Prostate gland (tissue), 2 donors: Measurements from ENCODE around the gene PHTF2.

Experiments used
- POLR2A ChIP-seq: fragments of 450-650 bp; IDR thresholded peaks from one replicate; pipeline ENCODE4 v1.6.1; 2016; ENCODE audit warnings: antibody characterized with exemption, mild to moderate bottlenecking
- TF ChIP-seq, protein P1 (sequence below), 4 experiments: fragments of 200-600 bp in 2 of 4; fragments of 450-650 bp in 2 of 4; sonication (generic) in 2 of 4; IDR thresholded peaks; 1 replicate in 3 of 4; 2 replicates in 1 of 4; pipeline ENCODE4 v1.5.1; 2016 to 2019; ENCODE audit warnings: antibody characterized with exemption in 4 of 4, mild to moderate bottlenecking in 2 of 4, moderate library complexity in 2 of 4

DNA sequence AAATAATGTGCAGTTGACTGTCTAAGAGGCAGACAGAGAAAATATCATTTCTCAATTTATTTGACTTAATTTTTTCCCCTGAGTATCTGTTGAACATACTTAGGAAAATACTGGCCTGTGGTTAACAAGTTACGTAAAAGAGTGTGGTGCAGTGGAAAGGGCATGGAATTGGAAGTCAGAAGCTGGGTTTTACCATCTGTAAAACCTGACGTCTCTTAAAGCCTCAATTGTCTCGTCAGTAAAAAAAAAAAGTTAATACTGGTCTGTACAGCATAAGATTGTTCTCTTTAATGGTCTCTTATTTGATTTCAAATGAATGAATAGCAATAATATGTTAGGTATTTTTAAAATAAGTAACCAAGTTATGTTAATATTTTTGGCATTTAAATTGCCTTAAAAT lies 67.8 kb downstream of the PHTF2 start:
- TF ChIP-seq, protein P1, sequence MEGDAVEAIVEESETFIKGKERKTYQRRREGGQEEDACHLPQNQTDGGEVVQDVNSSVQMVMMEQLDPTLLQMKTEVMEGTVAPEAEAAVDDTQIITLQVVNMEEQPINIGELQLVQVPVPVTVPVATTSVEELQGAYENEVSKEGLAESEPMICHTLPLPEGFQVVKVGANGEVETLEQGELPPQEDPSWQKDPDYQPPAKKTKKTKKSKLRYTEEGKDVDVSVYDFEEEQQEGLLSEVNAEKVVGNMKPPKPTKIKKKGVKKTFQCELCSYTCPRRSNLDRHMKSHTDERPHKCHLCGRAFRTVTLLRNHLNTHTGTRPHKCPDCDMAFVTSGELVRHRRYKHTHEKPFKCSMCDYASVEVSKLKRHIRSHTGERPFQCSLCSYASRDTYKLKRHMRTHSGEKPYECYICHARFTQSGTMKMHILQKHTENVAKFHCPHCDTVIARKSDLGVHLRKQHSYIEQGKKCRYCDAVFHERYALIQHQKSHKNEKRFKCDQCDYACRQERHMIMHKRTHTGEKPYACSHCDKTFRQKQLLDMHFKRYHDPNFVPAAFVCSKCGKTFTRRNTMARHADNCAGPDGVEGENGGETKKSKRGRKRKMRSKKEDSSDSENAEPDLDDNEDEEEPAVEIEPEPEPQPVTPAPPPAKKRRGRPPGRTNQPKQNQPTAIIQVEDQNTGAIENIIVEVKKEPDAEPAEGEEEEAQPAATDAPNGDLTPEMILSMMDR (IDR thresholded peaks at IDR 0.05), result no peak
- TF ChIP-seq POLR2A, result no peak
